Medulla oblongata (tissue), 1 donor: Measurements from ENCODE around the gene LTBR.

ENCODE experiments used
- DNase-seq: peaks from one replicate; pipeline ENCODE4 v3.0.0-alpha.2; 2015; ENCODE audit errors: extremely low spot score

The LTBR gene

DNA sequence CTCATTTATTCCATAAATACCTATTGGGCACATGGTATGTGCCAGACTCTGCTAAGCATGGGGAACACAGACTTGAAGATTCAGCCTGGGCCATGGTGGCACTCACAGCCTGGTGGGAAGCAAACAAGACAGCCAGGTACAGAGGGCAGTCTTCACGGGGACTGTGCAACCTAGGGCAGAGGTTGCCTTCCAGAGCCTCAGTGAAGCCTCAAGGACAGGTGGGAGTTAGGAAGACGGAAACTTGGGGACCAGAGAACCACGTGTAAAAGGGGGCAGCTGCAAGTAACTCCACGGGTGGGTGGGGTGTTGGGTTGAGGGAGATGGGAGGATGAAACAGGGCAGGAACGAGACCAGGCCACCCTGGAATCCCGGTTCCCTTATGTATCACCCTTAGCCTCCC, 980 bp upstream of the LTBR start:
- DNase-seq, result no peak

DNA sequence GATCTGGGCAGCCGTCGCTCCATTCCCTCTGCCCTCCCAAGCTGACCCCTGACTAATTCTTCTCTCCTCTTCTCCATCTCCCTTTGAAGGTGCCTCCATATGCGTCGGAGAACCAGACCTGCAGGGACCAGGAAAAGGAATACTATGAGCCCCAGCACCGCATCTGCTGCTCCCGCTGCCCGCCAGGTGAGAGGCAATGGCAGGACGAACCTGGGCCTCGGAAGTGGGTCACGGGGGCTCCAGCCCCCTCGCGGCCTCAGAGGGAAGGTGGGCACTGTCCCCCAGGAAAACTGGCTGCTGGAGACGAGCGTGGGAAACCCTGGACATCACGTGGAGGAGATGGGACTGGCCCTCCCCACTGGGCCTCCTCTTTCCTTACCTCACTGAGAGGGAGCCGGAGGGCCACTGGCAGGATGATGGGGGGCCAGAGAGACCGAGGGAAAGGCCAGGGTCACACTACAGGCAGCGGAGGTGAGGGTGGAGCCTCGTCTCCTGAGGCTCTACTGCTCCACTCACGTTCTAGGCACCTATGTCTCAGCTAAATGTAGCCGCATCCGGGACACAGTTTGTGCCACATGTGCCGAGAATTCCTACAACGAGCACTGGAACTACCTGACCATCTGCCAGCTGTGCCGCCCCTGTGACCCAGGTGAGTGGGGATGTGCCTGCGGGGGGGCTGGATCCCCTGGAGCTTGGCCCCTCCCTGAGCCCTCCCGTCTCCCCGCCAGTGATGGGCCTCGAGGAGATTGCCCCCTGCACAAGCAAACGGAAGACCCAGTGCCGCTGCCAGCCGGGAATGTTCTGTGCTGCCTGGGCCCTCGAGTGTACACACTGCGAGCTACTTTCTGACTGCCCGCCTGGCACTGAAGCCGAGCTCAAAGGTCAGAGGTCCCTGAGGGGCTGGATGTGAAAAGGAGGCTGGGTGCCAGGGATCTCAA, 806 bp downstream of the LTBR start:
- DNase-seq, result no peak

DNA sequence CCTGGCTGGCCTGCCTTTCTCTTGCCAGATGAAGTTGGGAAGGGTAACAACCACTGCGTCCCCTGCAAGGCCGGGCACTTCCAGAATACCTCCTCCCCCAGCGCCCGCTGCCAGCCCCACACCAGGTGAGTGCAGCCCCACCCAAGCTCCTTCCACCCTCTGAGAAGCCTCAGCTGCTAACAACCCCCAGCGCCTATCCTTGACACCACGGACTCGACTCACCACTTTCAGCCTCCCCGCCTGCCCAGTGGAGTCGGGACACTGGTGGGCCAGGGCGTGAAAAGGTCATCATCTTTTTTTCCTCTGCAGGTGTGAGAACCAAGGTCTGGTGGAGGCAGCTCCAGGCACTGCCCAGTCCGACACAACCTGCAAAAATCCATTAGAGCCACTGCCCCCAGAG, 2.1 kb downstream of the LTBR start:
- no peak for DNase-seq

DNA sequence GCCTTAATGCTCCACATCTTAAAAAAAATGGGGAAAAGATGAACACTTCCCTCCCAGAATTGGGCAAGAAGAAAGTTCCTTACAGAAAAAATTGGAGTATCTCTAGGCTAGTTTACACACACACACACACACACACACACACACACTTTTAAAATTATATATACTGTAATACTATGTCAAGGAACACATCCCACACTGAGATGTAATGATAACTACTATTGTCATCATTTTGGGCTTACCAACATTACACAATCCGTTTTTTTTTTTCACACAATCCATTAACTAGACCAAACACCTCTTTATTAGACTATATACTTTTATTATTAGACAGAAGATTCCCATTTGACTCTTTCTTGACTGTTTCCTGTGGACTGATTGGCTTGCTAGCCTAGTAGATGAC, 2.5 kb downstream of the LTBR start:
- DNase-seq, result no peak

- no peak for DNase-seq
Observed at GRCh38 chr12:6387541-6387940, 3.6 kb downstream of the LTBR start.

DNA sequence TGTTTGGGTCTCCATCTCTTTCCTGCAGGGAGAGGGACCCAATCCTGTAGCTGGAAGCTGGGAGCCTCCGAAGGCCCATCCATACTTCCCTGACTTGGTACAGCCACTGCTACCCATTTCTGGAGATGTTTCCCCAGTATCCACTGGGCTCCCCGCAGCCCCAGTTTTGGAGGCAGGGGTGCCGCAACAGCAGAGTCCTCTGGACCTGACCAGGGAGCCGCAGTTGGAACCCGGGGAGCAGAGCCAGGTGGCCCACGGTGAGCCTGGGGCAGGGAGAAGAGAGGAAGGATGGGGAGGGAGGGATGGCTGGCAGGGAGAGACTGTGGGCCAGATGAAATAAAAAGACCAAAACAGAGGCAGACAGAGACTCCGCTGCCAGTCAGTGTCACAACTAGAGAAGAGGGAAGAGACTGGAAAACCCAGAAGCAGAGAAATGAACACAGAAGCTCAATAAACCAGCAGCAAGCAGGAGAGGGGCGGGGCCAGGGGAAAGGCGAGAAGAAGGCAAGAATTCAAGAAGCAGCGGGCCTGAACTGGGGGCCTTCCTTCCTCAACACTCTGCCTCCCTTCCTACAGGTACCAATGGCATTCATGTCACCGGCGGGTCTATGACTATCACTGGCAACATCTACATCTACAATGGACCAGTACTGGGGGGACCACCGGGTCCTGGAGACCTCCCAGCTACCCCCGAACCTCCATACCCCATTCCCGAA, 6.3 kb downstream of the LTBR start:
- no peak for DNase-seq

DNA sequence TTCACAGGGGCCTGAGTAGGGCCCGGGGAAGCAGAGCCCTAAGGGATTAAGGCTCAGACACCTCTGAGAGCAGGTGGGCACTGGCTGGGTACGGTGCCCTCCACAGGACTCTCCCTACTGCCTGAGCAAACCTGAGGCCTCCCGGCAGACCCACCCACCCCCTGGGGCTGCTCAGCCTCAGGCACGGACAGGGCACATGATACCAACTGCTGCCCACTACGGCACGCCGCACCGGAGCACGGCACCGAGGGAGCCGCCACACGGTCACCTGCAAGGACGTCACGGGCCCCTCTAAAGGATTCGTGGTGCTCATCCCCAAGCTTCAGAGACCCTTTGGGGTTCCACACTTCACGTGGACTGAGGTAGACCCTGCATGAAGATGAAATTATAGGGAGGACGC, 7.1 kb downstream of the LTBR start:
- DNase-seq, result no peak

- DNase-seq, result no peak
Observed at GRCh38 chr12:6392504-6392903, 8.5 kb downstream of the LTBR start.

DNA sequence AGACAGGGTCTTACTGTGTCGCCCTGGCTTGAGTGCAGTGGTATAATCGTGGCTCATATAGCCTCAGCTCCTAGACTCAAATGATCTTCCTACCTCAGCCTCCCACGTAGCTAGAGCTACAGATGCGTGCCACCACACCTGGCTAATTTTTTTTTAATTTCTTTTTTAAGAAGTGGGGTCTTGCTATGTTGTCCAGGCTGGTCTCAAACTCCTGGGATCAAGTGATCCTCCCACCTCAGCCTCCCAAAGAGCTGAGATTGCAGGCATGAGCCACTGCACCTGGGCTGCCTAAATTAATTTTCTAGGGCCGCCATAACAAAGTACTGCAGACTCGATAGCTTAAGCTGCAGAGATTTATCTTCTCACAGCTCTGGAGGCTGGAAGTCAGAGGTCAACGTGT, 9.1 kb downstream of the LTBR start:
- DNase-seq, result no peak

- peak; percentile 50 for DNase-seq
Observed at GRCh38 chr12:6394398-6394797, 10.4 kb downstream of the LTBR start.

- no peak for DNase-seq
Observed at GRCh38 chr12:6396031-6396430, 12.1 kb downstream of the LTBR start.

GRCh38 chr12:6399884-6400644, 16.1 kb downstream of the LTBR start:
- DNase-seq, result no peak

GRCh38 chr12:6404390-6404789, 20.4 kb downstream of the LTBR start:
- DNase-seq, result no peak

DNA sequence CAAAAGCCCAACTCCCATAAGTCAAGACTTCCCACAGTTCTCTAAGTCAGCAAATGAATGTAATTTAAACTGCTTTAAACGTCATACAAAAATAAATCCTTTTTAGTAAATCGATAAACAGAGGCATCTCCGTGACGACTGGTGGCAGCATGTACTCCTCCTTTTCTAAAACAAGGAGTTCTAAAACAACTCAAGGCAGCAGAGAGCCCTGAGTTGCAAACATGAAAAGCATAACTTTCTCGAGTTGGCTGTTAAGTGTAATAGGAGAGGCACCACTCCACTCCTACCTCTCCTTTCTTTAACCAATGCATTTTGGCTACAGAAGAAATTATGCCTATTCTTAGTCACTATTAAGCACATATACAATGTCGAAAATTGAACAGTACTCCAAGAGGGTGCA, 22.0 kb downstream of the LTBR start:
- DNase-seq, result no peak

DNA sequence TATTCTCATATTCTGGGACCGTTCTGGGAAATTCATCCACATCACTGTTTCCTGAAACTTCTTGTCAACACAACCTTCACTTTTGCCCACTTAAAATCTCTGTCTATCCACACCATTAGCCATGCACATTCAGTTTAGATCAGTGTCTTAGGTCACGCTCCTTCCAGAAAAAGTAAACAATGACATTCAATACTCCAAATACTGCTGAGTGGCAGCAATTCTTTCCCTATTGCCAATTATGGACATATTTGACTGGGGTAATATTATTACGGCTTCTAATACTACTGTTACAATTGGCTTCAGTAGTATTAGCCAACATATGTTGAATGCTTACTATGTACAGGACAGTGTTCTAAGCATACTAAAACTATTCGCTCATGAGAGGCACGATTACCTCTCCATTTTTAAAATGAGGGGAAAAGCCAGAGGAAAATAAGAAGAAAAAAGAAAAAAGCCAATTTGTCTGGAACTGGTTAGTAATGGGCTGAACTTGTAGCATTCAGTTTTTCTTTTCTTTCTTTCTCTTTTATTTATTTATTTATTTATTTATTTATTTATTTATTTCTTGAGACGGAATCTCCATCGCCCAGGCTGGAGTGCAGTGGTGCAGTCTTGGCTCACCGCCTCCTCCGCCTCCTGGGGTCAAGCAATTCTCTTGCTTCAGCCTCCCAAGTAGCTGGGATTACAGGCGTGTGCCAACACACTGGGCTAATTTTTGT, 23.4 kb downstream of the LTBR start:
- DNase-seq, result no peak

- DNase-seq, result peak; percentile 72
Observed at GRCh38 chr12:6416596-6416995, 32.6 kb downstream of the LTBR start.

GRCh38 chr12:6418796-6419195, 34.8 kb downstream of the LTBR start:
- no peak for DNase-seq

DNA sequence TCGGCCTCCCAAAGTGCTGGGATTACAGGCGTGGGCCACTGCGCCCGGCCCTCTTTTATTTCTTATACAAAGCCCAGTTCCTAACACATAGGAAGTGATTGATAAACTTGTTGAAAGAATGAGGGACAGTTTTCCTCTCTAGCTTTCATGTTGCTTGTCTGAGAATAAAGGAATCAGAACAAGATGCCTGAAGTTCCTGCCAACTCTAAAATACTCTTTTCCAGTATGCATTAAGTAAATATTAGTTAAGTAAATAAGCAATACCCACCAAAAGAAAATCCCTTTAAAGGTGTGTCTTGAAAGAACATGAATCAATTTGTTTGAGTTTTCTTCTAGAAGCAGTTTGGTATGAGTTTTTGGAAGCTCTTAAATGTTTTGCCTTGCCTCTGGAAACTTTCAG, 36.4 kb downstream of the LTBR start:
- no peak for DNase-seq

GRCh38 chr12:6423267-6424007, 39.5 kb downstream of the LTBR start:
- DNase-seq, result peak; percentile 97

GRCh38 chr12:6424008-6424347, 40.0 kb downstream of the LTBR start:
- no peak for DNase-seq

- no peak for DNase-seq
Observed at GRCh38 chr12:6424866-6425265, 40.9 kb downstream of the LTBR start.
